ENCODE data around the gene CPA3. TPM values are rescaled to one million over a fixed set of nuclear protein-coding genes. Genes with fewer than 3 reads are reported as not detected.

CPA3 gene
- total RNA-seq, 1 donor from 2014 or later: not detected

GRCh38 chr3:148914936-148915690 is 50.0 kb downstream of the CPA3 start:
- intact Hi-C loops (cut with micrococcal nuclease): no loop called here

- intact Hi-C loops (cut with micrococcal nuclease): no loop called here
Measured at GRCh38 chr3:148916132-148916531, 51.0 kb downstream of the CPA3 start.

- intact Hi-C loops (cut with micrococcal nuclease): no loop called here
Measured at GRCh38 chr3:148922467-148922866, 57.4 kb downstream of the CPA3 start.

GRCh38 chr3:148923592-148923991 is 58.5 kb downstream of the CPA3 start:
- intact Hi-C loops (cut with micrococcal nuclease): no loop called here

- intact Hi-C loops (cut with micrococcal nuclease): no loop called here
Measured at GRCh38 chr3:148924562-148924961, 59.5 kb downstream of the CPA3 start.

GRCh38 chr3:148925845-148926244 is 60.7 kb downstream of the CPA3 start:
- intact Hi-C loops (cut with micrococcal nuclease): no loop called here

- intact Hi-C loops (cut with micrococcal nuclease): no loop called here
Measured at GRCh38 chr3:148930752-148931151, 65.7 kb downstream of the CPA3 start.

- intact Hi-C loops (cut with micrococcal nuclease): no loop called here
Measured at GRCh38 chr3:148931574-148931973, 66.5 kb downstream of the CPA3 start.

- intact Hi-C loops (cut with micrococcal nuclease): no loop called here
Measured at GRCh38 chr3:148932972-148933371, 67.9 kb downstream of the CPA3 start.

- intact Hi-C loops (cut with micrococcal nuclease): no loop called here
Measured at GRCh38 chr3:148937467-148938255, 72.6 kb downstream of the CPA3 start.

- intact Hi-C loops (cut with micrococcal nuclease): no loop called here
Measured at GRCh38 chr3:148938306-148938705, 73.2 kb downstream of the CPA3 start.

- intact Hi-C loops (cut with micrococcal nuclease): no loop called here
Measured at GRCh38 chr3:148938936-148939335, 73.8 kb downstream of the CPA3 start.

GRCh38 chr3:148940983-148941382 is 75.9 kb downstream of the CPA3 start:
- intact Hi-C loops (cut with micrococcal nuclease): no loop called here

- intact Hi-C loops (cut with micrococcal nuclease): loop anchor here (1.0 kb wide), 2 partner anchors 82 to 634 kb away; no protein-coding TSS in a partner anchor
Measured at GRCh38 chr3:148943506-148944205, 78.6 kb downstream of the CPA3 start.

GRCh38 chr3:148945116-148945515 is 80.0 kb downstream of the CPA3 start:
- intact Hi-C loops (cut with micrococcal nuclease): loop anchor here (5.0 kb wide), 1 partner anchor 218 kb away; no protein-coding TSS in a partner anchor

Other genes starting within 250 kb of the CPA3 start
- not detected in 2 replicates for gene AGTR1, start 167.4 kb upstream of the CPA3 start, total RNA-seq
- not detected in 2 replicates for gene CPB1, start 37.5 kb upstream of the CPA3 start, total RNA-seq
- 51.1 and 54.3 TPM in 2 replicates for gene GYG1, start 126.2 kb downstream of the CPA3 start, total RNA-seq
- gene HLTF, start 221.2 kb downstream of the CPA3 start, total RNA-seq: 17.7 and 18.4 TPM in 2 replicates